GM21723 (cell line): ENCODE results near the gene RCAN2.

Experiments
- ATAC-seq: cut with Tn5 transposase; IDR thresholded peaks from one replicate; pipeline ENCODE4 v1.9.1; 2021; ENCODE audit warnings: mild to moderate bottlenecking, moderate library complexity; ENCODE audit not compliant: unreplicated experiment

Gene RCAN2

GRCh38 chr6:46263707-46264086, 227.6 kb downstream of the RCAN2 start:
- ATAC-seq: no peak

GRCh38 chr6:46262928-46263706, 228.1 kb downstream of the RCAN2 start:
- ATAC-seq: no peak

GRCh38 chr6:46258249-46258648, 233.0 kb downstream of the RCAN2 start:
- ATAC-seq: no peak

- no peak for ATAC-seq
These were observed 235.7 kb downstream of the RCAN2 start for GRCh38 chr6:46255528-46255927.

GRCh38 chr6:46254946-46255345, 236.3 kb downstream of the RCAN2 start:
- no peak for ATAC-seq

GRCh38 chr6:46254331-46254730, 236.9 kb downstream of the RCAN2 start:
- ATAC-seq: no peak

- ATAC-seq: no peak
These were observed 239.5 kb downstream of the RCAN2 start for GRCh38 chr6:46251583-46252339.

GRCh38 chr6:46248143-46248542, 243.1 kb downstream of the RCAN2 start:
- no peak for ATAC-seq

GRCh38 chr6:46246727-46247126, 244.5 kb downstream of the RCAN2 start:
- ATAC-seq: no peak

- no peak for ATAC-seq
These were observed 245.2 kb downstream of the RCAN2 start for GRCh38 chr6:46246081-46246480.

- ATAC-seq: no peak
These were observed 246.6 kb downstream of the RCAN2 start for GRCh38 chr6:46244670-46245069.

- no peak for ATAC-seq
These were observed 247.5 kb downstream of the RCAN2 start for GRCh38 chr6:46243754-46244153.

- ATAC-seq: no peak
These were observed 248.3 kb downstream of the RCAN2 start for GRCh38 chr6:46242921-46243320.

- ATAC-seq: no peak
These were observed 250.2 kb downstream of the RCAN2 start for GRCh38 chr6:46240866-46241565.

GRCh38 chr6:46236752-46237151, 254.5 kb downstream of the RCAN2 start:
- ATAC-seq: no peak

GRCh38 chr6:46235242-46235641, 256.0 kb downstream of the RCAN2 start:
- no peak for ATAC-seq

- no peak for ATAC-seq
These were observed 256.5 kb downstream of the RCAN2 start for GRCh38 chr6:46234700-46235099.

GRCh38 chr6:46234156-46234556, 257.1 kb downstream of the RCAN2 start:
- ATAC-seq: no peak

GRCh38 chr6:46233129-46233528, 258.1 kb downstream of the RCAN2 start:
- ATAC-seq: no peak

GRCh38 chr6:46222286-46222685, 269.0 kb downstream of the RCAN2 start:
- no peak for ATAC-seq

- peak; percentile 69 for ATAC-seq
These were observed 269.9 kb downstream of the RCAN2 start for GRCh38 chr6:46221222-46221793.
